Fibroblast of mammary gland (primary cell): ENCODE data around the gene KLRB1.
"Not testable (repeated sequence)": the region's sequence is repeated elsewhere in the genome, so short reads cannot be mapped to it uniquely, and the experiment has no call there.

Experiments used
- DNase-seq: peaks from one replicate; pipeline ENCODE4 v3.0.0-alpha.2; 2010; ENCODE audit warnings: low read depth
- H3K4me3 ChIP-seq: 2 replicates; pipeline ENCODE4 v1.5.1; 2011; ENCODE audit warnings: low read depth, mild to moderate bottlenecking, low read length, moderate library complexity; ENCODE audit not compliant: control insufficient read depth
- TF ChIP-seq, protein P1 (sequence below): conservative IDR thresholded peaks from 2 replicates; pipeline ENCODE4 v1.5.1; 2011; ENCODE audit warnings: low read depth, low read length, inconsistent platforms; ENCODE audit not compliant: control insufficient read depth, insufficient read depth

Gene KLRB1

DNA sequence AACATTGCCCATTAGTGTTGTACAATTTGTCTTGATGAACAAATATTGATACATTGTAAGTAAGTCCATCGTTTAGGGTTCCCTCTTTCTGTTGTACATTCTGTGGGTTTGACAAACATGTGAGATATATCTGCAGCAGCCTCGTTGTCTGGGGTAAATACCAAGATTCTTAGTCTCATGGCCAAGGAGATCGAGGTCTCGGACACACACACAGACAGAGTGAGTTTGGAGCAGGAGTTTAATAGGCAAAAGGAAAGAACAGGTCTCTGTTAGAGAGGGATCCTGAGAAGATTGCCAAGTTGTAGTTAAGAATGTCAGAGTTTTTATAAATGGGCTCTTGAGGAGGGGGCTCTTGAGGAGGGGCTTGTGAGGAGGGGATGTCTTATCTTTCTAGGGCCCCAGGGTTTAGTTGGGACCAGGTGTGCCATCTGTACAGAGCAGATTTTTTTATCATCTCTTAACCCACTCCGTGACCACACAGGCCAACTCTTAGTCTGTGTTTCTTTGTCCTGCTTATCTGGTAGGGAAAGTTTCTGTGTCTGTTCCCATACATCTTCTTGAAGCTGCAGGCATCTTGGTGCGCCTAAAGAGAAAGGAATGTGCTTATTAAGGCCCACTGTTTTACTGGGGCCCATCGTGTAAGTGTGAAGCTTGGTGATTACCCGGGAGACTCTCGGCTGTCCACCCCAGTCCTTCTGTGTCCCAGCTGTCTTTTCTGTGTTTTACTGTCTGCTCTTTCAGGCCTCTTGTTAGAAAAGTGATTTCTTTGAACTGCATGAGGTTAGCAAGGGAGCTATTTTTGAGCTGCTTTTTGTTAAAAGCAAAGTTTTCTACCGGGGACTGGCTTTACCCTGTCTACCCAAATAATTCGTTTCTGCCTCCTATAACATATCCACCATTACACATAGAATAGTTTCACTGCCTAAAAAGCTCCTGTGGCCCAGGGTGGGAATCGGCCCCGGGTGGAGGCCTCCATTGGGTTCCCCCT lies 39.4 kb upstream of the KLRB1 start:
- TF ChIP-seq, protein P1, sequence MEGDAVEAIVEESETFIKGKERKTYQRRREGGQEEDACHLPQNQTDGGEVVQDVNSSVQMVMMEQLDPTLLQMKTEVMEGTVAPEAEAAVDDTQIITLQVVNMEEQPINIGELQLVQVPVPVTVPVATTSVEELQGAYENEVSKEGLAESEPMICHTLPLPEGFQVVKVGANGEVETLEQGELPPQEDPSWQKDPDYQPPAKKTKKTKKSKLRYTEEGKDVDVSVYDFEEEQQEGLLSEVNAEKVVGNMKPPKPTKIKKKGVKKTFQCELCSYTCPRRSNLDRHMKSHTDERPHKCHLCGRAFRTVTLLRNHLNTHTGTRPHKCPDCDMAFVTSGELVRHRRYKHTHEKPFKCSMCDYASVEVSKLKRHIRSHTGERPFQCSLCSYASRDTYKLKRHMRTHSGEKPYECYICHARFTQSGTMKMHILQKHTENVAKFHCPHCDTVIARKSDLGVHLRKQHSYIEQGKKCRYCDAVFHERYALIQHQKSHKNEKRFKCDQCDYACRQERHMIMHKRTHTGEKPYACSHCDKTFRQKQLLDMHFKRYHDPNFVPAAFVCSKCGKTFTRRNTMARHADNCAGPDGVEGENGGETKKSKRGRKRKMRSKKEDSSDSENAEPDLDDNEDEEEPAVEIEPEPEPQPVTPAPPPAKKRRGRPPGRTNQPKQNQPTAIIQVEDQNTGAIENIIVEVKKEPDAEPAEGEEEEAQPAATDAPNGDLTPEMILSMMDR = no peak
- H3K4me3 ChIP-seq = peak overlapping the region; percentile 66
- peak; percentile 19 for DNase-seq

DNA sequence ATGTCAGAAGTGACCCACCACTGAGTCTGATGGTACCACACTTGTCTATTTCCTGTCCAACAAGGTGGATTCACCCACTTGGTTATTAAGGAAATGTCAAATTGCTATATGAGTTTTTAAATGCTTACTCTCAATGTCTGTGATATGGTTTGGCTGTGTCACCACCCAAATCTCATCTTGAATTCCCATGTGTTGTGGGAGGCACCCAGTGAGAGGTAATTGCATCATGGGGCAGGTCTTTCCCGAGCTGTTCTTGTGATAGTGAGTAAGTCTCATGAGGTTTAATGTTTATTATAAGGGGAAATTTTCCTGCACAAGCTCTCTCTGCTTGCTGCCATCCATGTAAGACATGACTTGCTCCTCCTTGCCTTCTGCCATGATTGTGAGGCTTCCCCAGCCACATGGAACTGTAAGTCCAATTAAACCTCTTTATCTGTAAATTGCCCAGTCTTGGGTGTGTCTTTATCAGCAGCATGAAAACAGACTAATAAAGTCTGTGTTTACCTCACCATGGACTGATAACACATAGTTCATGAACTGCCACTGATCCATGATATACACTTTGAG lies 37.4 kb upstream of the KLRB1 start:
- DNase-seq = peak; percentile 68
- H3K4me3 ChIP-seq = not testable (repeated sequence)

DNA sequence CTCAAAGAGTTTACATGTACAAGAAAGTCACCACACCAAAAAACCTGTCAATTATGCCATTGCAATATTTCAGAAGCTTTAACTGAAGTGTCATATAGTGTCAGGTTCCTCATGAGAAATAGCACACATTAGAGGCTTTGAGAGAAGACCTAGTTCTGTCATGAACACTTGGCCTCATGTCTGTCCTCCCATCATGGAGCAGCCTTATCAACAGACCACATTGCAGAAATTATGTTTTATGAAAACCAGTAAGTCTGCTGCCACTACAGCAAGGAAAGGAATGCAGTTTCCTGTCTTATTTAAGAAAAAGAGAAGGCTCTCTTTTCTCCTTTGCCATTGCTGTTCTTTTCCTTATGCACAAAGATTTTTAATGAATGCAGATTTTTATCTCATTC lies 35.5 kb upstream of the KLRB1 start:
- DNase-seq = no peak
- H3K4me3 ChIP-seq = no peak overlapping the region
- TF ChIP-seq, protein P1 = no peak

DNA sequence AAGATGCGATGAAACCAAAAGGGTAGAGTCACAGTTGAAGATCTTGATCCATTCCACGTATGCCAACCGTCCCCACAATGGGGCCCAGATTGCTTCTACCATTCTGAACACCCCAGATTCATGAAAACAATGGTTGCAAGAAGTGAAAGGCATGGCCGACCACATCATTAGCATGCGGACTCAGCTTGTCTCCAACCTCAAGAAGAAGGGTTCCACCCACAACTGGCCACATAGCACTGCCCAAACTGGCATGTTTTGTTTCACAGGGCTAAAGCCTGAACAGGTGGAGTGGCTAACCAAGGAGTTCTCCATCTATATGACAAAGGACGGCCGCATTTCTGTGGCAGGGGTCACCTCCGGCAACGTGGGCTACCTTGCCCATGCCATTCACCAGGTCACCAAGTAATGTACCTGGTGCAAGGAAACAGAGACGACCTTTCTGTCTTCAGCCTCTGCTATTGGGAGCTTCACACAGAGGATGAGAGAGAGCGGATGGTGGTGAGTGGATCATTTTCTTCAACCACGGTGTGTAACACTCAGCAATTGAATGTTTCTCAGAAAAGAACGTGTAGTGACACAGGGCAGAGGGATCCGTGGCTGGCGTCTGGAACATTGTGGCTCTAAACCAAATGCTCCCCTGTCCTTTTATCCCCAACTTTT lies 35.0 kb upstream of the KLRB1 start:
- TF ChIP-seq, protein P1 = no peak
- H3K4me3 ChIP-seq = no peak overlapping the region
- no peak for DNase-seq

DNA sequence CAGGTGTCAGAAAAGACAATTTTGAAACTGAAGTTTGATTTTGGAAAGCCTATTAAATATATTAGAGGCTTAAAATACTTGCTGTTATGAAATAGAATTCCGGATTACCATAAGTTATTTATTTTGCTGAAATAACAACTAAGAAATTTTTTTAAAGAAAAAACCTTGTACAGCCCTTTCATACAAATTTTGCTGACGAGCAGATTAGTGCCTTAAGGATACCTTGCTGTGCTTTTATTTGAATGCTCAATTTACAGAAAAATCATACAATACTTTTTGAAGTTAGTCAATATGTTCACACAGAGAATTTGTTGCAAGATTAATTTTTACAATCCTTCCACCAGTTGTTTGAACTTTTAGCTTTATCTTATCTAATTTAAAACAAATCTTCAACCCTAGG lies 32.3 kb upstream of the KLRB1 start:
- TF ChIP-seq, protein P1 = no peak
- no peak overlapping the region for H3K4me3 ChIP-seq
- DNase-seq = no peak

DNA sequence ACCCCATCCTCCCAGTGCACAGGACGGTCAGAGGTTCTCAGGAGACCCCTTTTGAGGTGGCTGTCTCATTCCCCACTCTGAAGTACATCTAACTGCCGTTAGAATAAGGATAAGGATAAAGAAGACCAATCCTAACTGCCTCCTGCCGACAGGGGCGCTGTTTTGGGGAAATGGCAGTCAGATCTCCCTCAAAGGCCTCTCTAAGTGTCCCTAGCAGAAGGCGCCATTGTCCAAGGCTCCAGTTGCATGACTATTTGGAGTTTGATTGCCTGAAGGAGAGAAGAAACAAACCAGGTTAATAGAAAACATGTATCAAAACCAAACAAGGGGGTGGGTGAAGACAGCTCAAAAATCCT lies 29.1 kb upstream of the KLRB1 start:
- DNase-seq = no peak
- TF ChIP-seq, protein P1 = no peak
- H3K4me3 ChIP-seq = no peak overlapping the region
